Activated naive CD8-positive, alpha-beta T cell treated with anti-CD3 and anti-CD28 coated beads for 36 hours (primary cell): ENCODE data around the gene TSNAX. TPM values are rescaled to one million over a fixed set of nuclear protein-coding genes. Genes with fewer than 3 reads are reported as not detected.

ENCODE experiments used
- DNase-seq: peaks from one replicate; pipeline ENCODE4 v3.0.0; 2021
- H3K27ac Mint-ChIP-seq: one replicate; pipeline ENCODE4 v1.8.0; 2022; ENCODE audit warnings: mild to moderate bottlenecking, moderate library complexity, mixed read lengths
- H3K27me3 Mint-ChIP-seq: one replicate; pipeline ENCODE4 v1.8.0; 2022; ENCODE audit warnings: mild to moderate bottlenecking, mixed read lengths
- H3K36me3 Mint-ChIP-seq: one replicate; pipeline ENCODE4 v1.8.0; 2021; ENCODE audit warnings: mild to moderate bottlenecking, mixed read lengths
- H3K4me1 Mint-ChIP-seq: one replicate; pipeline ENCODE4 v1.8.0; 2021; ENCODE audit warnings: mixed read lengths
- H3K4me3 Mint-ChIP-seq: one replicate; pipeline ENCODE4 v1.8.0; 2022; ENCODE audit warnings: mild to moderate bottlenecking, moderate library complexity, mixed read lengths
- H3K9me3 Mint-ChIP-seq: one replicate; pipeline ENCODE4 v1.8.0; 2022; ENCODE audit warnings: mixed read lengths
- total RNA-seq, 2 experiments: library from RNA; stranded (reverse); gene quantifications; one replicate each; pipeline ENCODE4 v1.2.3, GENCODE V29; 2021

The TSNAX gene
- total RNA-seq, 2 experiments from 2014 or later: 48.5 to 48.8 TPM

GRCh38 chr1:231596337-231596791, 67.9 kb downstream of the TSNAX start:
- H3K4me3 Mint-ChIP-seq: no peak overlapping the region
- no peaks in the 10 kb centered on the region for H3K9me3 Mint-ChIP-seq
- no peak for DNase-seq
- H3K36me3 Mint-ChIP-seq: no peaks in the 10 kb centered on the region
- no peak overlapping the region for H3K27ac Mint-ChIP-seq
- H3K4me1 Mint-ChIP-seq: peaks cover 10% of the 10 kb centered on the region
- no peaks in the 10 kb centered on the region for H3K27me3 Mint-ChIP-seq

GRCh38 chr1:231597971-231598370, 69.5 kb downstream of the TSNAX start:
- Mint-ChIP-seq H3K9me3 (no peaks in the 10 kb centered on the region), H3K27ac (no peak overlapping the region), H3K36me3 (no peaks in the 10 kb centered on the region), H3K4me1 (peaks cover 10% of the 10 kb centered on the region), H3K4me3 (no peak overlapping the region), H3K27me3 (no peaks in the 10 kb centered on the region)
- no peak for DNase-seq

GRCh38 chr1:231600458-231600976, 72.0 kb downstream of the TSNAX start:
- Mint-ChIP-seq H3K27ac (no peak overlapping the region), H3K36me3 (no peaks in the 10 kb centered on the region), H3K27me3 (no peaks in the 10 kb centered on the region), H3K4me3 (no peak overlapping the region), H3K9me3 (no peaks in the 10 kb centered on the region), H3K4me1 (peaks cover 13% of the 10 kb centered on the region)
- DNase-seq: no peak

- DNase-seq: no peak
- no peaks in the 10 kb centered on the region for H3K36me3 Mint-ChIP-seq
- no peak overlapping the region for H3K4me3 Mint-ChIP-seq
- no peaks in the 10 kb centered on the region for H3K27me3 Mint-ChIP-seq
- H3K9me3 Mint-ChIP-seq: no peaks in the 10 kb centered on the region
- H3K27ac Mint-ChIP-seq: no peak overlapping the region
- peaks cover 6% of the 10 kb centered on the region for H3K4me1 Mint-ChIP-seq
Observed at GRCh38 chr1:231601824-231602672, 73.6 kb downstream of the TSNAX start.

GRCh38 chr1:231602673-231602984, 74.2 kb downstream of the TSNAX start:
- Mint-ChIP-seq H3K4me1 (peaks cover 6% of the 10 kb centered on the region), H3K27ac (no peak overlapping the region), H3K36me3 (no peaks in the 10 kb centered on the region), H3K9me3 (no peaks in the 10 kb centered on the region), H3K27me3 (no peaks in the 10 kb centered on the region), H3K4me3 (no peak overlapping the region)
- no peak for DNase-seq

GRCh38 chr1:231603598-231604275, 75.3 kb downstream of the TSNAX start:
- Mint-ChIP-seq H3K9me3 (no peaks in the 10 kb centered on the region), H3K36me3 (no peaks in the 10 kb centered on the region), H3K4me3 (peak overlapping the region; percentile 89), H3K27me3 (no peaks in the 10 kb centered on the region), H3K27ac (peak overlapping the region; percentile 76), H3K4me1 (peaks cover 6% of the 10 kb centered on the region)
- DNase-seq: no peak

GRCh38 chr1:231604276-231604621, 75.8 kb downstream of the TSNAX start:
- Mint-ChIP-seq H3K27ac (peak overlapping the region; percentile 76), H3K27me3 (no peaks in the 10 kb centered on the region), H3K36me3 (no peaks in the 10 kb centered on the region), H3K9me3 (no peaks in the 10 kb centered on the region), H3K4me1 (peaks cover 6% of the 10 kb centered on the region), H3K4me3 (no peak overlapping the region)
- no peak for DNase-seq

GRCh38 chr1:231605149-231606100, 77.0 kb downstream of the TSNAX start:
- DNase-seq: no peak
- no peak overlapping the region for H3K4me3 Mint-ChIP-seq
- H3K27me3 Mint-ChIP-seq: no peaks in the 10 kb centered on the region
- peaks cover 6% of the 10 kb centered on the region for H3K4me1 Mint-ChIP-seq
- H3K27ac Mint-ChIP-seq: no peak overlapping the region
- H3K36me3 Mint-ChIP-seq: no peaks in the 10 kb centered on the region
- no peaks in the 10 kb centered on the region for H3K9me3 Mint-ChIP-seq

GRCh38 chr1:231606712-231607111, 78.2 kb downstream of the TSNAX start:
- no peak for DNase-seq
- Mint-ChIP-seq H3K4me3 (no peak overlapping the region), H3K27me3 (no peaks in the 10 kb centered on the region), H3K27ac (no peak overlapping the region), H3K36me3 (peaks cover 2% of the 10 kb centered on the region), H3K9me3 (no peaks in the 10 kb centered on the region), H3K4me1 (peaks cover 15% of the 10 kb centered on the region)

GRCh38 chr1:231610388-231610787, 81.9 kb downstream of the TSNAX start:
- peaks cover 21% of the 10 kb centered on the region for H3K9me3 Mint-ChIP-seq
- H3K4me1 Mint-ChIP-seq: peaks cover 45% of the 10 kb centered on the region
- H3K27ac Mint-ChIP-seq: no peak overlapping the region
- H3K27me3 Mint-ChIP-seq: no peaks in the 10 kb centered on the region
- peaks cover 18% of the 10 kb centered on the region for H3K36me3 Mint-ChIP-seq
- H3K4me3 Mint-ChIP-seq: no peak overlapping the region
- no peak for DNase-seq

- Mint-ChIP-seq H3K27ac (no peak overlapping the region), H3K9me3 (peaks cover 21% of the 10 kb centered on the region), H3K4me1 (peaks cover 45% of the 10 kb centered on the region)
Observed at GRCh38 chr1:231611111-231611510, 82.6 kb downstream of the TSNAX start.

GRCh38 chr1:231611851-231612250, 83.4 kb downstream of the TSNAX start:
- Mint-ChIP-seq H3K4me3 (no peak overlapping the region), H3K27ac (peak overlapping the region; percentile 82), H3K36me3 (peaks cover 20% of the 10 kb centered on the region), H3K27me3 (no peaks in the 10 kb centered on the region), H3K9me3 (peaks cover 21% of the 10 kb centered on the region), H3K4me1 (peaks cover 45% of the 10 kb centered on the region)
- DNase-seq: no peak

More at GRCh38 chr1:231611111-231611510, 82.6 kb downstream of the TSNAX start:
- H3K27me3 Mint-ChIP-seq: no peaks in the 10 kb centered on the region
- DNase-seq: no peak
- H3K4me3 Mint-ChIP-seq: no peak overlapping the region
- peaks cover 20% of the 10 kb centered on the region for H3K36me3 Mint-ChIP-seq

GRCh38 chr1:231612393-231613089, 84.1 kb downstream of the TSNAX start:
- H3K4me1 Mint-ChIP-seq: peaks cover 45% of the 10 kb centered on the region
- H3K9me3 Mint-ChIP-seq: peaks cover 21% of the 10 kb centered on the region
- no peaks in the 10 kb centered on the region for H3K27me3 Mint-ChIP-seq
- H3K36me3 Mint-ChIP-seq: peaks cover 20% of the 10 kb centered on the region
- H3K4me3 Mint-ChIP-seq: peak overlapping the region; percentile 64
- DNase-seq: peak; percentile 41
- H3K27ac Mint-ChIP-seq: peak overlapping the region; percentile 82
